ENCODE data around the gene TPP2.

TPP2 gene

GRCh38 chr13:102708211-102708610, 111.4 kb downstream of the TPP2 start:
- no peak for TF ChIP-seq CTCF (IDR thresholded peaks at IDR 0.05; ENCODE audit: insufficient read depth, low read depth, low read length, missing control alignments)
- no peak for DNase-seq (ENCODE audit: low read depth)
- no peak overlapping the region for H3K4me3 ChIP-seq (ENCODE audit: low read depth, low read length)

GRCh38 chr13:102708991-102709390, 112.2 kb downstream of the TPP2 start:
- H3K4me3 ChIP-seq (ENCODE audit: low read depth, low read length) = no peak overlapping the region
- TF ChIP-seq CTCF (IDR thresholded peaks at IDR 0.05; ENCODE audit: insufficient read depth, low read depth, low read length, missing control alignments) = no peak
- DNase-seq (ENCODE audit: low read depth) = no peak

- TF ChIP-seq CTCF (IDR thresholded peaks at IDR 0.05; ENCODE audit: insufficient read depth, low read depth, low read length, missing control alignments) = no peak
- DNase-seq (ENCODE audit: low read depth) = no peak
- H3K4me3 ChIP-seq (ENCODE audit: low read depth, low read length) = no peak overlapping the region
Measured at GRCh38 chr13:102709536-102709935, 112.8 kb downstream of the TPP2 start.

- TF ChIP-seq CTCF (IDR thresholded peaks at IDR 0.05; ENCODE audit: insufficient read depth, low read depth, low read length, missing control alignments) = no peak
- no peak overlapping the region for H3K4me3 ChIP-seq (ENCODE audit: low read depth, low read length)
- no peak for DNase-seq (ENCODE audit: low read depth)
Measured at GRCh38 chr13:102710261-102710679, 113.5 kb downstream of the TPP2 start.

GRCh38 chr13:102715447-102715846, 118.7 kb downstream of the TPP2 start:
- no peak for DNase-seq (ENCODE audit: low read depth)
- TF ChIP-seq CTCF (IDR thresholded peaks at IDR 0.05; ENCODE audit: insufficient read depth, low read depth, low read length, missing control alignments) = no peak
- no peak overlapping the region for H3K4me3 ChIP-seq (ENCODE audit: low read depth, low read length)

GRCh38 chr13:102718746-102719145, 122.0 kb downstream of the TPP2 start:
- DNase-seq (ENCODE audit: low read depth) = no peak
- no peak overlapping the region for H3K4me3 ChIP-seq (ENCODE audit: low read depth, low read length)
- TF ChIP-seq CTCF (IDR thresholded peaks at IDR 0.05; ENCODE audit: insufficient read depth, low read depth, low read length, missing control alignments) = no peak

GRCh38 chr13:102721800-102722231, 125.0 kb downstream of the TPP2 start:
- DNase-seq (ENCODE audit: low read depth) = peak; percentile 2
- TF ChIP-seq CTCF (IDR thresholded peaks at IDR 0.05; ENCODE audit: insufficient read depth, low read depth, low read length, missing control alignments) = no peak
- H3K4me3 ChIP-seq (ENCODE audit: low read depth, low read length) = no peak overlapping the region
